GM19463 (cell line): ENCODE measurements around the gene PACRG.

ENCODE experiments used
- ATAC-seq: cut with Tn5 transposase; IDR thresholded peaks from one replicate; pipeline ENCODE4 v1.9.1; 2021; ENCODE audit warnings: mild to moderate bottlenecking, moderate library complexity; ENCODE audit not compliant: unreplicated experiment

Gene PACRG

GRCh38 chr6:163228041-163228440 lies 500.3 kb downstream of the PACRG start:
- ATAC-seq, result no peak

GRCh38 chr6:163229050-163229449 lies 501.3 kb downstream of the PACRG start:
- ATAC-seq, result no peak

GRCh38 chr6:163230901-163231300 lies 503.1 kb downstream of the PACRG start:
- no peak for ATAC-seq

GRCh38 chr6:163231356-163232014 lies 503.7 kb downstream of the PACRG start:
- ATAC-seq, result no peak

- ATAC-seq, result no peak
These were observed 504.3 kb downstream of the PACRG start for GRCh38 chr6:163232015-163232523.

GRCh38 chr6:163232649-163233048 lies 504.9 kb downstream of the PACRG start:
- no peak for ATAC-seq

GRCh38 chr6:163237110-163237509 lies 509.3 kb downstream of the PACRG start:
- ATAC-seq, result no peak

GRCh38 chr6:163239572-163240340 lies 512.0 kb downstream of the PACRG start:
- ATAC-seq, result no peak

GRCh38 chr6:163240556-163240955 lies 512.8 kb downstream of the PACRG start:
- no peak for ATAC-seq

- no peak for ATAC-seq
These were observed 513.9 kb downstream of the PACRG start for GRCh38 chr6:163241683-163242082.

GRCh38 chr6:163243083-163243482 lies 515.3 kb downstream of the PACRG start:
- ATAC-seq, result no peak

GRCh38 chr6:163243692-163244589 lies 516.2 kb downstream of the PACRG start:
- no peak for ATAC-seq

GRCh38 chr6:163248051-163248450 lies 520.3 kb downstream of the PACRG start:
- ATAC-seq, result no peak

GRCh38 chr6:163249651-163250101 lies 521.9 kb downstream of the PACRG start:
- no peak for ATAC-seq

GRCh38 chr6:163250116-163250515 lies 522.3 kb downstream of the PACRG start:
- no peak for ATAC-seq

GRCh38 chr6:163252061-163252591 lies 524.4 kb downstream of the PACRG start:
- no peak for ATAC-seq

- no peak for ATAC-seq
These were observed 525.9 kb downstream of the PACRG start for GRCh38 chr6:163253556-163254213.

- no peak for ATAC-seq
These were observed 526.6 kb downstream of the PACRG start for GRCh38 chr6:163254341-163254835.

- no peak for ATAC-seq
These were observed 527.5 kb downstream of the PACRG start for GRCh38 chr6:163255265-163255664.

GRCh38 chr6:163259689-163260088 lies 531.9 kb downstream of the PACRG start:
- ATAC-seq, result no peak
